KMS-11 (cell line): ENCODE measurements around the gene SETDB2.

Experiments used
- H2AFZ ChIP-seq: fragments of 200-600 bp; sonication (generic); 2 replicates; pipeline ENCODE4 v1.6.1; 2016; ENCODE audit warnings: antibody characterized with exemption, mixed run types, low read depth
- H3K27ac ChIP-seq: fragments of 200-600 bp; sonication (generic); 2 replicates; pipeline ENCODE4 v1.6.1; 2016; ENCODE audit warnings: mild to moderate bottlenecking, mixed run types
- H3K27me3 ChIP-seq: fragments of 200-600 bp; sonication (generic); 2 replicates; pipeline ENCODE4 v1.6.1; 2017; ENCODE audit warnings: mild to moderate bottlenecking, low read depth, mixed run types, moderate library complexity; ENCODE audit not compliant: insufficient read depth
- H3K36me3 ChIP-seq: fragments of 200-600 bp; sonication (generic); 2 replicates; pipeline ENCODE4 v1.6.1; 2017; ENCODE audit warnings: mild to moderate bottlenecking, mixed run types; ENCODE audit not compliant: insufficient read depth
- H3K4me1 ChIP-seq: fragments of 200-600 bp; sonication (generic); 2 replicates; pipeline ENCODE4 v1.6.1; 2016; ENCODE audit warnings: mild to moderate bottlenecking, low read depth, mixed run types; ENCODE audit not compliant: poor library complexity, severe bottlenecking
- H3K4me2 ChIP-seq: fragments of 200-600 bp; sonication (generic); 2 replicates; pipeline ENCODE4 v1.7.0; 2016; ENCODE audit warnings: mild to moderate bottlenecking, mixed run types
- H3K4me3 ChIP-seq: fragments of 200-600 bp; sonication (generic); IDR thresholded peaks from 2 replicates; pipeline ENCODE4 v1.6.1; 2017; ENCODE audit warnings: low read depth, low read length, mixed read lengths; ENCODE audit not compliant: insufficient read depth
- H3K79me2 ChIP-seq: fragments of 200-600 bp; sonication (generic); 2 replicates; pipeline ENCODE4 v1.6.1; 2016; ENCODE audit warnings: low read depth, mixed run types; ENCODE audit not compliant: insufficient read depth
- H3K9ac ChIP-seq: fragments of 200-600 bp; sonication (generic); 2 replicates; pipeline ENCODE4 v1.6.1; 2016; ENCODE audit warnings: mild to moderate bottlenecking, mixed run types
- H4K20me1 ChIP-seq: fragments of 200-600 bp; sonication (generic); 2 replicates; pipeline ENCODE4 v1.6.1; 2016; ENCODE audit warnings: mild to moderate bottlenecking, mixed run types; ENCODE audit not compliant: insufficient read depth
- CTCF ChIP-seq: fragments of 200-600 bp; sonication (generic); conservative IDR thresholded peaks from 2 replicates; pipeline ENCODE4 v1.6.1; 2017; ENCODE audit warnings: low read depth, mild to moderate bottlenecking, antibody characterized with exemption, low read length, moderate library complexity, mixed read lengths

The SETDB2 gene

GRCh38 chr13:49466292-49466838 is 22.3 kb downstream of the SETDB2 start:
- Histone ChIP-seq H4K20me1 (no peaks in the 10 kb centered on the region), H3K27me3 (no peaks in the 10 kb centered on the region), H3K36me3 (no peaks in the 10 kb centered on the region), H3K4me3 (no peak overlapping the region), H3K27ac (no peak overlapping the region), H3K9ac (no peak overlapping the region), H3K4me1 (no peaks in the 10 kb centered on the region), H3K4me2 (no peak overlapping the region), H3K79me2 (no peaks in the 10 kb centered on the region), H2AFZ (no peak overlapping the region)
- no peak for TF ChIP-seq CTCF

- TF ChIP-seq CTCF, result no peak
- no peaks in the 10 kb centered on the region for H4K20me1 ChIP-seq
- no peaks in the 10 kb centered on the region for H3K4me1 ChIP-seq
- H2AFZ ChIP-seq, result no peak overlapping the region
- no peaks in the 10 kb centered on the region for H3K27me3 ChIP-seq
- H3K4me3 ChIP-seq, result no peak overlapping the region
- H3K27ac ChIP-seq, result no peak overlapping the region
- H3K4me2 ChIP-seq, result no peak overlapping the region
- no peaks in the 10 kb centered on the region for H3K36me3 ChIP-seq
- no peaks in the 10 kb centered on the region for H3K79me2 ChIP-seq
- H3K9ac ChIP-seq, result no peak overlapping the region
Observed at GRCh38 chr13:49472186-49472585, 28.1 kb downstream of the SETDB2 start.

- Histone ChIP-seq H3K4me3 (no peak overlapping the region), H3K4me1 (no peaks in the 10 kb centered on the region), H3K36me3 (no peaks in the 10 kb centered on the region), H2AFZ (no peak overlapping the region), H4K20me1 (no peaks in the 10 kb centered on the region), H3K27me3 (no peaks in the 10 kb centered on the region), H3K27ac (no peak overlapping the region), H3K79me2 (no peaks in the 10 kb centered on the region), H3K4me2 (no peak overlapping the region), H3K9ac (no peak overlapping the region)
- TF ChIP-seq CTCF, result no peak
Observed at GRCh38 chr13:49476529-49476928, 32.5 kb downstream of the SETDB2 start.

GRCh38 chr13:49481788-49482187 is 37.7 kb downstream of the SETDB2 start:
- no peak for TF ChIP-seq CTCF
- Histone ChIP-seq H3K4me3 (no peak overlapping the region), H4K20me1 (no peaks in the 10 kb centered on the region)

More at GRCh38 chr13:49481788-49482187, 37.7 kb downstream of the SETDB2 start:
- H3K9ac ChIP-seq, result no peak overlapping the region
- no peaks in the 10 kb centered on the region for H3K27me3 ChIP-seq
- no peak overlapping the region for H3K27ac ChIP-seq
- H2AFZ ChIP-seq, result no peak overlapping the region
- H3K4me1 ChIP-seq, result no peaks in the 10 kb centered on the region
- H3K79me2 ChIP-seq, result no peaks in the 10 kb centered on the region
- H3K36me3 ChIP-seq, result no peaks in the 10 kb centered on the region
- no peak overlapping the region for H3K4me2 ChIP-seq
